Measurements from ENCODE around the gene GNAO1. TPM values are rescaled to one million over a fixed set of nuclear protein-coding genes. Genes with fewer than 3 reads are reported as not detected.

GNAO1 gene
- total RNA-seq, 1 experiment from 2014 or later, result not detected

DNA sequence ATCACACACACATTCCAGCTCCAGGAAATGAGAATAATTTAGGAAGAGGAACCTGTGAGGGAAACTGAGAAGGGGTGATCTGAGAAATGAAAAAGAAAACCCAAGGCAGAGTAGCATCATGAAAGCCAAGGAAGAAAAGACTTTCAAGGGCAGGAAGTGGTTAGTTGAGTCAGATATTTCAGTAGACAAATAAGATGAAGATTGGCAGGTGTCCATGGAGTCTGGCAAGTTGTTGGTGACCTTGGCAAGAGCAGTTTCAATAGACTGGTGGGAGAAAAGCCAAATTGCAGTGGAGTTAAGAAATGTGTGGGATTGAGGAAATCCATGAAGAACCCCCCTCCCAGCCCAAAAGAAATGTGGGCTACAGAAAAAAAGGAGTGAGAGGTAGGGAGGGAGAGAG lies 10.7 kb downstream of the GNAO1 start:
- no peaks in the 10 kb centered on the region for H3F3A ChIP-seq (ENCODE audit: low read length, unreplicated experiment)
- no peak overlapping the region for H3K4me2 ChIP-seq (ENCODE audit: low read length)
- TF ChIP-seq EZH2 (IDR thresholded peaks at IDR 0.05; ENCODE audit: low read length, unreplicated experiment) (no peak), EZH2phosphoT487 (IDR thresholded peaks at IDR 0.05; ENCODE audit: borderline replicate concordance, low read length) (no peak)
- TF ChIP-seq, protein P1, sequence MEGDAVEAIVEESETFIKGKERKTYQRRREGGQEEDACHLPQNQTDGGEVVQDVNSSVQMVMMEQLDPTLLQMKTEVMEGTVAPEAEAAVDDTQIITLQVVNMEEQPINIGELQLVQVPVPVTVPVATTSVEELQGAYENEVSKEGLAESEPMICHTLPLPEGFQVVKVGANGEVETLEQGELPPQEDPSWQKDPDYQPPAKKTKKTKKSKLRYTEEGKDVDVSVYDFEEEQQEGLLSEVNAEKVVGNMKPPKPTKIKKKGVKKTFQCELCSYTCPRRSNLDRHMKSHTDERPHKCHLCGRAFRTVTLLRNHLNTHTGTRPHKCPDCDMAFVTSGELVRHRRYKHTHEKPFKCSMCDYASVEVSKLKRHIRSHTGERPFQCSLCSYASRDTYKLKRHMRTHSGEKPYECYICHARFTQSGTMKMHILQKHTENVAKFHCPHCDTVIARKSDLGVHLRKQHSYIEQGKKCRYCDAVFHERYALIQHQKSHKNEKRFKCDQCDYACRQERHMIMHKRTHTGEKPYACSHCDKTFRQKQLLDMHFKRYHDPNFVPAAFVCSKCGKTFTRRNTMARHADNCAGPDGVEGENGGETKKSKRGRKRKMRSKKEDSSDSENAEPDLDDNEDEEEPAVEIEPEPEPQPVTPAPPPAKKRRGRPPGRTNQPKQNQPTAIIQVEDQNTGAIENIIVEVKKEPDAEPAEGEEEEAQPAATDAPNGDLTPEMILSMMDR (conservative IDR thresholded peaks at IDR 0.05; ENCODE audit: low read depth, low read length), result no peak
- H3K9me3 ChIP-seq (ENCODE audit: low read length), result no peaks in the 10 kb centered on the region
- no peaks in the 10 kb centered on the region for H3K9me2 ChIP-seq (replicated peaks; ENCODE audit: low read length)
- no peaks in the 10 kb centered on the region for H4K20me1 ChIP-seq (ENCODE audit: low read length)
- ChIA-PET CTCF (no interaction called here), POLR2A (ENCODE audit: unreplicated experiment) (no interaction called here)
- no peak overlapping the region for H2AFZ ChIP-seq (ENCODE audit: low read length)
- H3K9ac ChIP-seq (ENCODE audit: low read length), result no peak overlapping the region
- no peaks in the 10 kb centered on the region for H3K79me2 ChIP-seq (ENCODE audit: low read length)
- peaks cover 12% of the 10 kb centered on the region for H3K27me3 ChIP-seq (ENCODE audit: low read length)
- DNase-seq (peak; percentile 49), ATAC-seq (no peak)
- intact Hi-C loops (cut with micrococcal nuclease), result no loop called here
- no peak overlapping the region for H3K27ac ChIP-seq (ENCODE audit: low read length)
- BruUV-seq (replicated peaks), result no TSS peak
- H3K4me1 ChIP-seq (ENCODE audit: insufficient read depth, low read length), result no peaks in the 10 kb centered on the region
- no peak overlapping the region for H3K4me3 ChIP-seq (ENCODE audit: low read length)
- H3K36me3 ChIP-seq (ENCODE audit: low read depth, low read length), result no peaks in the 10 kb centered on the region

DNA sequence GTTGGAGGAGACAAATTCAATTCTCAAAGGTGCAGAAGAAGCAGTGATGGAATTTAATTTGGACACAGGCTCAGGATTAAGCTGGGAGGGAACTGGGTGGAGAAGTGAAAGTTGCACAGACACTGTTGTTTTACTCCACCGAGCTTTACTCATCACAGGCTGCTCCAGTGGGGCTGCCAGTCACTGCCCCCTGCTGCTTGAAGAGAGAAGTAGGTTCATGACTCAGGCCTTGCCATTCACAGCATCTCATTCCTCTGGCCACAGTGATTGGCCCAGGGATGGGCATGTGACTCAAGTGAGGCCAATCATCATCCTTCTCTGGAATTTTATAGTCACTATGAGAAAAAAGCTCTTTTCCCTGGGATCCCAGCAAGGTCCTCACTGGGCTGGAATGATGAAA lies 11.8 kb downstream of the GNAO1 start:
- H3K4me3 ChIP-seq (ENCODE audit: low read length), result no peak overlapping the region
- no peak overlapping the region for H3K27ac ChIP-seq (ENCODE audit: low read length)
- TF ChIP-seq, protein P1 (conservative IDR thresholded peaks at IDR 0.05; ENCODE audit: low read depth, low read length), result no peak; the same call in 1 of the 2 replicates
- TF ChIP-seq EZH2 (IDR thresholded peaks at IDR 0.05; ENCODE audit: low read length, unreplicated experiment) (no peak), EZH2phosphoT487 (IDR thresholded peaks at IDR 0.05; ENCODE audit: borderline replicate concordance, low read length) (no peak)
- peaks cover 4% of the 10 kb centered on the region; the same call in 1 of the 2 replicates for H3K27me3 ChIP-seq (ENCODE audit: low read length)
- DNase-seq (no peak), ATAC-seq (no peak)
- H3K9ac ChIP-seq (ENCODE audit: low read length), result no peak overlapping the region
- H4K20me1 ChIP-seq (ENCODE audit: low read length), result no peaks in the 10 kb centered on the region
- no peak overlapping the region for H3K4me2 ChIP-seq (ENCODE audit: low read length)
- H3K4me1 ChIP-seq (ENCODE audit: insufficient read depth, low read length), result no peaks in the 10 kb centered on the region
- no TSS peak for BruUV-seq (replicated peaks)
- no peaks in the 10 kb centered on the region for H3K36me3 ChIP-seq (ENCODE audit: low read depth, low read length)
- no peak overlapping the region for H2AFZ ChIP-seq (ENCODE audit: low read length)
- H3K79me2 ChIP-seq (ENCODE audit: low read length), result no peaks in the 10 kb centered on the region
- ChIA-PET POLR2A (ENCODE audit: unreplicated experiment) (no interaction called here), CTCF (no interaction called here)
- intact Hi-C loops (cut with micrococcal nuclease), result no loop called here
- no peaks in the 10 kb centered on the region for H3F3A ChIP-seq (ENCODE audit: low read length, unreplicated experiment)
- H3K9me3 ChIP-seq (ENCODE audit: low read length), result no peaks in the 10 kb centered on the region
- no peaks in the 10 kb centered on the region for H3K9me2 ChIP-seq (replicated peaks; ENCODE audit: low read length)

DNA sequence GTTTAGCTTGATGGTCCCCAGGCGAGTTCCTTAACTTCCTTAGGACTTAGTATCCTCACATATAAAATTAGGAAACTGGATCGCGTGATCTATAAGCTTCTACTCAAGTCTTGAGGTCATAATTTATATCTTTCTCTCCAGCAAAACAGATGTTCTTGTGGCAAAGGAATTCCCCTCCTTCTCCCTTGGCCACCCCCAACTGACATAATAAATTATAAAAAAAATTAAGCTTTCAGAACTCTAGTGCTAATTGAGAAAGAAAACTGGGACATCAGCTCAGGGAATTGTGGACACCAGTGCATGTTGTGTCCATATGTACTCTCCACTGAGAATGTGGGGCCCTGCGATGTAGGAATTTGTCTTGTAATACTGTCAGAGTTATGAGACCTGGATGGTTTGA lies 13.5 kb downstream of the GNAO1 start:
- ATAC-seq (no peak), DNase-seq (no peak)
- Histone ChIP-seq H3K9me2 (replicated peaks; ENCODE audit: low read length) (no peaks in the 10 kb centered on the region), H3K79me2 (ENCODE audit: low read length) (no peaks in the 10 kb centered on the region), H3K27me3 (ENCODE audit: low read length) (no peaks in the 10 kb centered on the region), H2AFZ (ENCODE audit: low read length) (no peak overlapping the region), H3K9ac (ENCODE audit: low read length) (no peak overlapping the region), H3K4me2 (ENCODE audit: low read length) (no peak overlapping the region), H3K36me3 (ENCODE audit: low read depth, low read length) (no peaks in the 10 kb centered on the region), H3F3A (ENCODE audit: low read length, unreplicated experiment) (no peaks in the 10 kb centered on the region), H3K27ac (ENCODE audit: low read length) (no peak overlapping the region), H3K9me3 (ENCODE audit: low read length) (no peaks in the 10 kb centered on the region), H3K4me1 (ENCODE audit: insufficient read depth, low read length) (no peaks in the 10 kb centered on the region), H3K4me3 (ENCODE audit: low read length) (no peak overlapping the region), H4K20me1 (ENCODE audit: low read length) (no peaks in the 10 kb centered on the region)
- no TSS peak for BruUV-seq (replicated peaks)
- ChIA-PET CTCF (no interaction called here), POLR2A (ENCODE audit: unreplicated experiment) (no interaction called here)
- intact Hi-C loops (cut with micrococcal nuclease), result no loop called here
- TF ChIP-seq, protein P1 (conservative IDR thresholded peaks at IDR 0.05; ENCODE audit: low read depth, low read length), result no peak
- TF ChIP-seq EZH2phosphoT487 (IDR thresholded peaks at IDR 0.05; ENCODE audit: borderline replicate concordance, low read length) (no peak), EZH2 (IDR thresholded peaks at IDR 0.05; ENCODE audit: low read length, unreplicated experiment) (no peak)

Measured in PC-3 (cell line).